ENCODE measurements around the gene LCLAT1. TPM values are rescaled to one million over a fixed set of nuclear protein-coding genes. Genes with fewer than 3 reads are reported as not detected.

The LCLAT1 gene
- total RNA-seq, 1 experiment from 2014 or later, result 10.5 TPM

DNA sequence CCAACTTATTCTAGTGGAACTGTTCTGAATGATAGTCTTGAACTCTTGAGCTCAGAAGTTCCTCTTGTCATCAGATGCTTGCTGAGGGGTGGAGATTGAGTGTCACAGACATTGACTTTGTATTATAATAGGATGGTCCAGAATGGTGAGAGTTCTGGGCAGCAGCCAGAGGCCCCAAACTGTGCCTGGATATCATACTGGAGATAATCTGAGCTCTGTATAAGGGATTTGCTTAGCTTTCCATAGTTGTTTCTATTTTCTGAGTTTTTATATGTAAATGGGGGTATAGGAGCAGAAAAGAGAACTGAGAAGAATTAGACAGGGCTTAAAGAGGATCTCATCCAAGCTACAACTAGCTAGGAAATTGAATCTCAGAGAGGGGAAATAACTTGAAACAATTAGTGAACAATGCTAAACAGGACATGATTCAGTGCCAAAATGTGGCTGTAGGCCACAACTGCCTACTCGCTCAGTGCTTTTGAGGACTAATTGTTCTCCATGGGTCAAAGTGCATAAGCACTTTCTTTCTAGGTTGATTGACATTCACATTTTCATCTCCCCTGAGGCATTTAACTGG is 10.1 kb upstream of the LCLAT1 start:
- DNase-seq, result no peak
- H3K27me3 ChIP-seq (ENCODE audit: control insufficient read depth, insufficient read depth, low read length), result no peaks in the 10 kb centered on the region
- no peaks in the 10 kb centered on the region for H3K36me3 ChIP-seq (replicated peaks; ENCODE audit: control insufficient read depth, insufficient read depth, low read length)

DNA sequence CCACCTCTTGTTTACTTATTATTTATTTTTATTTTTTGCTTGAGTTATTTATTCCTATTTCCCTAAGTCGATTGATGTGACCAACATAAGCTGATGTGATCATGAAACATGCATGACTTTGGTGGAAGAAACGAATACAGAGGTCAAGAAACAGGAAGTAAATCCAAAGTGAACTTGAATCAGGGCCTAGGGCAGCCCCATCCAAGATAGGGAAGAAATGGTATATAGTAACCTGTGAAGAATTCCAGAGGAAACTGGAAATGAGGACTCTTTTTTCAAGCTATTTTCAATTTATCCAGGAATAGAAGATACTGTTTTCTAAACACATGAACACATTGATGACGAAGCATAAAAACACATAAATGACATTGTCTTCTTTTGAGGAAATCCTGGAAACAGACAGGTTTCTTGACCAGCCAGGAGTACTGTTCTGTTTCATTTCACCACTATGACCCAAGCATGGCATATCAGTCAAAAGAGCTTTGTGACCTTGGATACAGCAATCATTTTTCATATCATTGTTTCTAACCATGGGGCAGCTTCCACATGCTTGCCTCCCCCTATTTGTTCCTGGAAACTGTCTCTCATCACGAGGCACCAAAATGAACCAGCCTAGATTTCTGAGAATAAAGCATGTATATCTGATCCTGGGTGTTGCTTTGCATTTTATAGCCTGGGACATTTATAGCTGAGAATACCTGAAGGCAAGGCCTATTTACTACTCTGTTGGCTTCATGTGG is 9.1 kb upstream of the LCLAT1 start:
- no peaks in the 10 kb centered on the region for H3K36me3 ChIP-seq (replicated peaks; ENCODE audit: control insufficient read depth, insufficient read depth, low read length)
- H3K27me3 ChIP-seq (ENCODE audit: control insufficient read depth, insufficient read depth, low read length), result no peaks in the 10 kb centered on the region
- no peak overlapping the region for H3K4me3 ChIP-seq (ENCODE audit: insufficient read depth, low read depth, low read length)
- DNase-seq, result no peak

More for the DNA sequence above, 10.1 kb upstream of the LCLAT1 start:
- H3K4me3 ChIP-seq (ENCODE audit: insufficient read depth, low read depth, low read length), result no peak overlapping the region

GRCh38 chr2:30439296-30439695 is 7.8 kb upstream of the LCLAT1 start:
- Histone ChIP-seq H3K27me3 (ENCODE audit: control insufficient read depth, insufficient read depth, low read length) (no peaks in the 10 kb centered on the region), H3K4me3 (ENCODE audit: insufficient read depth, low read depth, low read length) (no peak overlapping the region), H3K36me3 (replicated peaks; ENCODE audit: control insufficient read depth, insufficient read depth, low read length) (no peaks in the 10 kb centered on the region)
- DNase-seq, result no peak

- Histone ChIP-seq H3K4me3 (ENCODE audit: insufficient read depth, low read depth, low read length) (no peak overlapping the region), H3K36me3 (replicated peaks; ENCODE audit: control insufficient read depth, insufficient read depth, low read length) (no peaks in the 10 kb centered on the region), H3K27me3 (ENCODE audit: control insufficient read depth, insufficient read depth, low read length) (no peaks in the 10 kb centered on the region)
- DNase-seq, result no peak
Measured at GRCh38 chr2:30439879-30440278, 7.2 kb upstream of the LCLAT1 start.

DNA sequence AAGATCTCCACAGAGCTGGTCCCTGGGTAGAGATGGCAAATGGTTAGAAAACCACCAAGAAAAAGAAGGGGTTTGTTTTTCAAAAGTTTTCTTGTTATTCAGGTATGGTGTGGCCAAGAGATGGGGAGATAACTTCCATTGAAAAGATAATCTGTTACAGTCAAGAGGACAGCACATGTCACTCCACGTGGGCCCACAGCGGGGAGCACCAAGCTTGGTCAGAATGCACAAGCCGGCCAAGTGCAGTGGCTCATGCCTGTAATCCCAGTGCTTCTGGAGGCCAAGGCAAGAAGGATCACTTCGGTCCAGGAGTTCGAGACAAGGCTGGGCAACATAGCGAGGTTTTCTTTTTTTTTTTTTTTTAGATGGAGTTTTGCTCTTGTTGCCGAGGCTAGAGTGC is 6.0 kb upstream of the LCLAT1 start:
- H3K4me3 ChIP-seq (ENCODE audit: insufficient read depth, low read depth, low read length), result no peak overlapping the region
- H3K36me3 ChIP-seq (replicated peaks; ENCODE audit: control insufficient read depth, insufficient read depth, low read length), result no peaks in the 10 kb centered on the region
- no peak for DNase-seq
- no peaks in the 10 kb centered on the region for H3K27me3 ChIP-seq (ENCODE audit: control insufficient read depth, insufficient read depth, low read length)

GRCh38 chr2:30443081-30443480 is 4.0 kb upstream of the LCLAT1 start:
- no peak for DNase-seq

GRCh38 chr2:30444273-30444672 is 2.8 kb upstream of the LCLAT1 start:
- H3K4me3 ChIP-seq (ENCODE audit: insufficient read depth, low read depth, low read length), result no peak overlapping the region
- H3K27me3 ChIP-seq (ENCODE audit: control insufficient read depth, insufficient read depth, low read length), result peaks cover 4% of the 10 kb centered on the region
- H3K36me3 ChIP-seq (replicated peaks; ENCODE audit: control insufficient read depth, insufficient read depth, low read length), result no peaks in the 10 kb centered on the region
- no peak for DNase-seq

More at GRCh38 chr2:30443081-30443480, 4.0 kb upstream of the LCLAT1 start:
- peaks cover 4% of the 10 kb centered on the region for H3K27me3 ChIP-seq (ENCODE audit: control insufficient read depth, insufficient read depth, low read length)
- no peaks in the 10 kb centered on the region for H3K36me3 ChIP-seq (replicated peaks; ENCODE audit: control insufficient read depth, insufficient read depth, low read length)
- no peak overlapping the region for H3K4me3 ChIP-seq (ENCODE audit: insufficient read depth, low read depth, low read length)

DNA sequence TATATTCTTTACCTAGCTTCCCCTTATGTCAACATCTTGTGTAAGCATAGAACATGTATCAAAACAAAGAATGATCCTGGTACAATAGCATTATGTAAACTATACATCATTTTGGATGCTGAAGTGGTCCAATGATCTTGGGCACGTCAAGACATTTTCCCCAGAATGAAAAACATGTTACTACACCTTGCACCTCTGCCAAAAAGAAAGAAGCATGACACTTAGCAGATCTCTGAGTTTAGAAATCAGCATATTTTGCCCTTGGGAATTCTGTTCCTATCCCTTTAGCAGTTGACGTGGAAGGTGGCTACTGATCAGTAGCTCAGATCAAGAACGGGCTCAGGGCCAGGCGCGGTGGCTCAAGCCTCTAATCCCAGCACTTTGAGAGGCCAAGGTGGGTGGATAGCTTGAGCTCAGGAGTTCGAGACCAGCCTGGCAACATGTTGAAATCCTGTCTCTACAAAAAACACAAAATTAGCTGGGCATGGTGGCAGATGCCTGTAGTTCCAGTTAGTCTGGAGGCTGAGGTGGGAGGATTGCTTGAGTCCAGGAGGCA is 1.7 kb upstream of the LCLAT1 start:
- no peak for DNase-seq
- Histone ChIP-seq H3K27me3 (ENCODE audit: control insufficient read depth, insufficient read depth, low read length) (peaks cover 4% of the 10 kb centered on the region), H3K4me3 (ENCODE audit: insufficient read depth, low read depth, low read length) (no peak overlapping the region), H3K36me3 (replicated peaks; ENCODE audit: control insufficient read depth, insufficient read depth, low read length) (no peaks in the 10 kb centered on the region)

GRCh38 chr2:30446602-30447148 is 371 bp upstream of the LCLAT1 start:
- Histone ChIP-seq H3K36me3 (replicated peaks; ENCODE audit: control insufficient read depth, insufficient read depth, low read length) (no peaks in the 10 kb centered on the region), H3K4me3 (ENCODE audit: insufficient read depth, low read depth, low read length) (peak overlapping the region; percentile 88), H3K27me3 (ENCODE audit: control insufficient read depth, insufficient read depth, low read length) (peaks cover 4% of the 10 kb centered on the region)
- no peak for DNase-seq

GRCh38 chr2:30448308-30448707 is 1.3 kb downstream of the LCLAT1 start:
- DNase-seq, result no peak
- no peaks in the 10 kb centered on the region for H3K36me3 ChIP-seq (replicated peaks; ENCODE audit: control insufficient read depth, insufficient read depth, low read length)
- no peak overlapping the region for H3K4me3 ChIP-seq (ENCODE audit: insufficient read depth, low read depth, low read length)
- H3K27me3 ChIP-seq (ENCODE audit: control insufficient read depth, insufficient read depth, low read length), result peaks cover 4% of the 10 kb centered on the region

DNA sequence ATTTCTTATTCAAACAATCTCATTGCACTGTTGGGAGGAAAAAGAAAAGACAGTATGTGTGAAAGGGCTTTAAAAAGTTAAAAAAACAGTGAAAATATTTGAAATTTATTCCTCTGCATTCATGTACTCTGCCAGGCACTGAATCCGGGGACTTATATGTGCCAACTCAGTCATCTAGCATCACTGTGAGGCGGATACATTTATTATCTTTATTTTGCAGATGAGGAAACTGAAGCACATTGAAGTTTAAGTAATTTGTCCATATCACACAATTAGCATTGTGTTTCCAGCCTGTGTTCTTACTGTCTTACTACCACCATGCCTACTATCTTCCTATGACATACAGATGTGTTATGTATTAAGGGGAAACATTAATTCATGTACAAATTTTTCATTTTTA is 1.8 kb downstream of the LCLAT1 start:
- H3K36me3 ChIP-seq (replicated peaks; ENCODE audit: control insufficient read depth, insufficient read depth, low read length), result no peaks in the 10 kb centered on the region
- H3K4me3 ChIP-seq (ENCODE audit: insufficient read depth, low read depth, low read length), result no peak overlapping the region
- peaks cover 4% of the 10 kb centered on the region for H3K27me3 ChIP-seq (ENCODE audit: control insufficient read depth, insufficient read depth, low read length)
- no peak for DNase-seq

- Histone ChIP-seq H3K4me3 (ENCODE audit: insufficient read depth, low read depth, low read length) (no peak overlapping the region), H3K36me3 (replicated peaks; ENCODE audit: control insufficient read depth, insufficient read depth, low read length) (no peaks in the 10 kb centered on the region), H3K27me3 (ENCODE audit: control insufficient read depth, insufficient read depth, low read length) (peaks cover 4% of the 10 kb centered on the region)
- no peak for DNase-seq
Measured at GRCh38 chr2:30450025-30450424, 3.0 kb downstream of the LCLAT1 start.

- H3K4me3 ChIP-seq (ENCODE audit: insufficient read depth, low read depth, low read length), result no peak overlapping the region
- DNase-seq, result no peak
- H3K36me3 ChIP-seq (replicated peaks; ENCODE audit: control insufficient read depth, insufficient read depth, low read length), result no peaks in the 10 kb centered on the region
- no peaks in the 10 kb centered on the region for H3K27me3 ChIP-seq (ENCODE audit: control insufficient read depth, insufficient read depth, low read length)
Measured at GRCh38 chr2:30453498-30453897, 6.5 kb downstream of the LCLAT1 start.

DNA sequence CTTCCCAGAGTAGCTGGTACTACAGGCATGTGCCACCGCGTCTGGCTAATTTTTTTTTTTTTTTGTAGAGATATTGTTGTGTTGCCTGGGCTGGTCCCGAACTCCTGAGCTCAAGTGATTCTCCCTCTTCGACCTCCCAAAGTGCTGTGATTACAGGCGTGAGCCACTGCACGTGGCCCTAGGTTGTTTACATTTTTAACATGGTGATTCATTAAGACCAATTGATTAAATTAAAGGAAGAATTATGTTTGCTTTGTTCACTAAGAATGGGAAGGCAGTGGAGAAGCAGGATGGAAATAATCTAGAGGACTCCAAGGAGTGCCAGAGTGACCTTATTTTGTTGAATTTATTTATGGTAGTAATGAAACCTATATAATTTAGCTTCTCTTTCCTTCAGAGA is 7.5 kb downstream of the LCLAT1 start:
- no peaks in the 10 kb centered on the region for H3K36me3 ChIP-seq (replicated peaks; ENCODE audit: control insufficient read depth, insufficient read depth, low read length)
- no peak for DNase-seq
- H3K4me3 ChIP-seq (ENCODE audit: insufficient read depth, low read depth, low read length), result no peak overlapping the region
- no peaks in the 10 kb centered on the region for H3K27me3 ChIP-seq (ENCODE audit: control insufficient read depth, insufficient read depth, low read length)

GRCh38 chr2:30455114-30455738 is 8.2 kb downstream of the LCLAT1 start:
- DNase-seq, result no peak
- no peaks in the 10 kb centered on the region for H3K36me3 ChIP-seq (replicated peaks; ENCODE audit: control insufficient read depth, insufficient read depth, low read length)
- no peak overlapping the region for H3K4me3 ChIP-seq (ENCODE audit: insufficient read depth, low read depth, low read length)
- no peaks in the 10 kb centered on the region for H3K27me3 ChIP-seq (ENCODE audit: control insufficient read depth, insufficient read depth, low read length)
